AG04450 (cell line): ENCODE measurements around the gene MYH1. TPM values are rescaled to one million over a fixed set of nuclear protein-coding genes. Genes with fewer than 3 reads are reported as not detected.

Experiments used
- CTCF ChIA-PET: fragments of 300-600, 350-600 bp; formaldehyde crosslinking; extraction: SDS; loops from one replicate; lab custom pipeline; 2022; ENCODE audit warnings: antibody characterized with exemption, inconsistent platforms; lab: Charles Lee
- POLR2A ChIA-PET: fragments of 350-600 bp; formaldehyde crosslinking; extraction: SDS; loops from one replicate; lab custom pipeline; 2021; ENCODE audit warnings: antibody characterized with exemption, inconsistent platforms; lab: Yijun Ruan, JAX
- DNase-seq: peaks from one replicate; pipeline ENCODE4 v3.0.0-alpha.2; 2011; ENCODE audit warnings: low read depth, low spot score
- H3K27ac ChIP-seq: one replicate; pipeline ENCODE4 v1.5.1; 2012; ENCODE audit warnings: low read depth, low read length, control low read depth
- H3K27me3 ChIP-seq: one replicate; pipeline ENCODE4 v1.6.0; 2012; ENCODE audit warnings: low read length; ENCODE audit not compliant: control insufficient read depth, insufficient read depth
- H3K4me3 ChIP-seq: 2 replicates; pipeline ENCODE4 v1.5.1; 2011; ENCODE audit warnings: mild to moderate bottlenecking, low read depth, low read length, control low read depth
- H3K9me3 ChIP-seq: 2 replicates; pipeline ENCODE4 v1.5.1; 2012; ENCODE audit warnings: low read length; ENCODE audit not compliant: control insufficient read depth, insufficient read depth
- polyA plus RNA-seq: library from polyadenylated mRNA; depleted of rRNA; stranded (reverse); fragments of >200 nt; gene quantifications from 2 replicates; pipeline ENCODE4 v1.2.3, GENCODE V29; 2011
- TF ChIP-seq, protein P1 (sequence below): IDR thresholded peaks from 2 replicates; pipeline ENCODE4 v1.5.1; 2011; ENCODE audit warnings: low read depth, low read length, control low read depth, inconsistent platforms

The MYH1 gene
- polyA plus RNA-seq, 1 experiment, result not detected

DNA sequence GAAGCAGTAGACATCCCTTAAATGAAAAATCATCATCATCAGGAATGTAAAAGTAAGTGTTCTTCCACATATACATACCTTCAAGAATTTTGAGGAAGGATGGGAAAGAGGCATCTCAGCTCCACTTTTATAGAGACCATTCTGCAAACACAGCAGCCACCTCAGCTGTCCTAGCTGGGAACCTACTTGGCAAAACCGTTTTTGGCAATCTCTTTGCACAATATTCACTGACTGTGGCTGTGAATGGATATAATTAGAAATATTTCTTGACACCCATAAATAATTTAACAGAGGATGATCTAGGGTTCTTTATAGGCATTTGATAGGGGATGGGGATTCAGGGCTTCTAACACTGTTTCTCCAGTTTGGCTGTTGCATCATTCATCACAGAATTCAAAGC is 48.9 kb downstream of the MYH1 start, which contains the start of gene MYH4:
Gene MYH4 (minus strand): TSS at position 101 of the 400 bp plus-strand sequence. CDS start 2,814 bp downstream, outside the sequence.
- ChIA-PET POLR2A (no interaction called here), CTCF (no interaction called here)
- Histone ChIP-seq H3K27ac (no peak within 1 kb of the TSS), H3K4me3 (no peak within 1 kb of the TSS), H3K9me3 (peaks cover 10% of the 10 kb centered on the region), H3K27me3 (no peaks in the 10 kb centered on the region)
- DNase-seq, result no peak
- TF ChIP-seq, protein P1, sequence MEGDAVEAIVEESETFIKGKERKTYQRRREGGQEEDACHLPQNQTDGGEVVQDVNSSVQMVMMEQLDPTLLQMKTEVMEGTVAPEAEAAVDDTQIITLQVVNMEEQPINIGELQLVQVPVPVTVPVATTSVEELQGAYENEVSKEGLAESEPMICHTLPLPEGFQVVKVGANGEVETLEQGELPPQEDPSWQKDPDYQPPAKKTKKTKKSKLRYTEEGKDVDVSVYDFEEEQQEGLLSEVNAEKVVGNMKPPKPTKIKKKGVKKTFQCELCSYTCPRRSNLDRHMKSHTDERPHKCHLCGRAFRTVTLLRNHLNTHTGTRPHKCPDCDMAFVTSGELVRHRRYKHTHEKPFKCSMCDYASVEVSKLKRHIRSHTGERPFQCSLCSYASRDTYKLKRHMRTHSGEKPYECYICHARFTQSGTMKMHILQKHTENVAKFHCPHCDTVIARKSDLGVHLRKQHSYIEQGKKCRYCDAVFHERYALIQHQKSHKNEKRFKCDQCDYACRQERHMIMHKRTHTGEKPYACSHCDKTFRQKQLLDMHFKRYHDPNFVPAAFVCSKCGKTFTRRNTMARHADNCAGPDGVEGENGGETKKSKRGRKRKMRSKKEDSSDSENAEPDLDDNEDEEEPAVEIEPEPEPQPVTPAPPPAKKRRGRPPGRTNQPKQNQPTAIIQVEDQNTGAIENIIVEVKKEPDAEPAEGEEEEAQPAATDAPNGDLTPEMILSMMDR, result no peak

DNA sequence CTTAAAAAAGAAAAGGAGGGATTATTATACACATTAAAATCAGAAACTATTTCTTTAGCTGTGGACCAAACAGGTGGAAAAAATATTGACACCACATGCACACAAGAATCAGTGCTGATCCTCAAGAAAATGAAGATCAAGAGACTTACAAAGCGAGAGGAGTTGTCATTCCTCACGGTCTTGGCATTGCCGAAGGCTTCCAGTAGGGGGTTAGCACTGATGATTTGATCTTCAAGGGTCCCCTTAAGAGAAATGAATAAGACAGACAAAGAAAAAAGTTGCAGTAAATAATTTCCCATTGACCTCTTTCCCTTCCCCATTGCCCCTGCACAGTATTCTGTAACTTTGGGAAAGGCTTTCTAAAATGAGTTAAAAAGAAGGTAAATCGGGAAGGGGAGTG is 54.9 kb downstream of the MYH1 start:
- DNase-seq, result no peak
- ChIA-PET POLR2A (no interaction called here), CTCF (interaction anchor here (0.6 to 1.7 kb wide), 2 partner anchors 158 to 183 kb away, joined by 3 to 4 read pairs; no protein-coding TSS in a partner anchor)
- no peaks in the 10 kb centered on the region for H3K27me3 ChIP-seq
- no peak overlapping the region for H3K4me3 ChIP-seq
- H3K9me3 ChIP-seq, result peaks cover 17% of the 10 kb centered on the region
- TF ChIP-seq, protein P1, result no peak
- H3K27ac ChIP-seq, result no peak overlapping the region

DNA sequence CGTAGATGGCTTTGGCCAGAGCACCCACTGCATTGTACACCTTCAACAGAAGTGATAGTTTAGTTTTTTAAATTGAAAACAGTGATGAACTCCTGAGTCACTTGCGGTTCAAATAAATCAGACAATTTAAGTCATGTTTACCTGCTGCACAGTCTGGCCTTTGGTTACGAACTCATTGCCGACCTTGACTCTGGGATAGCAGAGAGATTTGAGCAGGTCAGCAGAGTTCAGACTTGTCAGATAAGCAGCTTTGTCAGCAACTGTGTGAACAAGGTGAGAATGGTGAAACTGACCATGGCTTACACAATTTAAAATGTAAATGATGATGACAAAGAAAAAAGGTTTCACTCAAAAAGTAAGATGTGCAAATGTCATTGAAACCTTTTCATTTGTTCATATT is 58.3 kb downstream of the MYH1 start:
- no peak for DNase-seq
- H3K27me3 ChIP-seq, result no peaks in the 10 kb centered on the region
- TF ChIP-seq, protein P1, result no peak
- ChIA-PET POLR2A (no interaction called here), CTCF (no interaction called here)
- no peak overlapping the region for H3K4me3 ChIP-seq
- H3K27ac ChIP-seq, result no peak overlapping the region
- H3K9me3 ChIP-seq, result peaks cover 10% of the 10 kb centered on the region; the same call in 1 of the 2 replicates

DNA sequence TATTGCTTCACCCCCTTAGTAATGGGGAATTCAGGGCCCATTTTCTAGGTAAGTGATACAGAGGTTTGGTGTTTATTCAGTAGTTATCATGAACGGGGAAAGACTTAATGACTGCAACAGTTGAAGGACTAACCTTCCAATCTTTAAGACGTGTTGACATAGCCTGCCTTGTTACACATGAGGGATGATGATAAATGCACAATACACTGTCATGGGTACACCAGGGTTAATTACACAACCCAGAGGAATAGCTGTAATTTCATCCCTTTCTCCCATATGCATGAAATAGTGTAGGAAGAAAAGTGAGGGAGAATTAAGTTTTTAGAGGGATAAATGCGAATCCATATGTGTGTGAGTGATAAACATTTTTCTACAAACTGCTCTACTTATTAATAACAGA is 59.6 kb downstream of the MYH1 start:
- Histone ChIP-seq H3K9me3 (peaks cover 10% of the 10 kb centered on the region; the same call in 1 of the 2 replicates), H3K27me3 (no peaks in the 10 kb centered on the region), H3K4me3 (no peak overlapping the region), H3K27ac (no peak overlapping the region)
- POLR2A ChIA-PET, result no interaction called here
- no peak for DNase-seq
- CTCF ChIA-PET, result no interaction called here
- TF ChIP-seq, protein P1, result no peak

DNA sequence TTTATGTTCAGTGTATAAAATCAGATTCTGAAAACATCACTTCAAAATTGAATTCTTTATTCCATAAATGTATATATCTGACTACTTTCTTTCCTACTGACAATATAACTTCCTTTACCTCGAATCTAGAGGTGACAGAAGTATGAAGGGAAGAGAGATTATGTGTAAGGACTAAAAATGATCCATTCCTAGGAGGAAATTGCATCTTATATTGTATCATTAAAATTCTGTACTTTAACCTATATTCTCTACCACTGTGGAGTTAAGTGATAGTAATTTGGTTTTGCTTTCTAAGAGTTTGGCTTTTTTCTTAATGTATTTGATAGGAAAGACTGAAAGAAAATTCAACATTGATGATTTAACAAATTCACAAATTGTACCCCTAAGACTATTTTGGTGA is 60.4 kb downstream of the MYH1 start:
- peaks cover 10% of the 10 kb centered on the region; the same call in 1 of the 2 replicates for H3K9me3 ChIP-seq
- no peak for DNase-seq
- POLR2A ChIA-PET, result no interaction called here
- H3K27ac ChIP-seq, result no peak overlapping the region
- H3K27me3 ChIP-seq, result no peaks in the 10 kb centered on the region
- H3K4me3 ChIP-seq, result no peak overlapping the region
- TF ChIP-seq, protein P1, result no peak
- CTCF ChIA-PET, result no interaction called here
